Panc1 (cell line): Measurements from ENCODE around the gene KHDC4.

Source experiments
- CTCF ChIP-seq: fragments of 450-650 bp; IDR thresholded peaks from 2 replicates; pipeline ENCODE4 v1.5.1; 2017; ENCODE audit warnings: mild to moderate bottlenecking
- POLR2AphosphoS5 ChIP-seq: IDR thresholded peaks from 2 replicates; pipeline ENCODE4 v1.6.1; 2012; ENCODE audit warnings: mild to moderate bottlenecking, low read depth, low read length, moderate library complexity
- REST ChIP-seq, 2 experiments: IDR thresholded peaks; 2 replicates each; pipeline ENCODE4 v1.6.1; 2011 to 2012; ENCODE audit warnings: low read depth in 2 of 2, control low read depth in 1 of 2, low read length in 1 of 2, mild to moderate bottlenecking in 1 of 2, moderate library complexity in 1 of 2; ENCODE audit not compliant: insufficient read depth in 1 of 2
- SIN3A ChIP-seq: IDR thresholded peaks from 2 replicates; pipeline ENCODE4 v1.6.1; 2012; ENCODE audit warnings: low read depth, mild to moderate bottlenecking, low read length, moderate library complexity, borderline replicate concordance; ENCODE audit not compliant: insufficient read depth
- TCF7L2 ChIP-seq: IDR thresholded peaks from 2 replicates; pipeline ENCODE4 v1.6.1; 2011; ENCODE audit warnings: mild to moderate bottlenecking, low read depth, low read length, inconsistent platforms

GRCh38 chr1:155960081-155960745 lies 26.0 kb upstream of the KHDC4 start:
- no peak for TF ChIP-seq CTCF
- no peak for TF ChIP-seq SIN3A
- TF ChIP-seq POLR2AphosphoS5, result no peak
- no peak for TF ChIP-seq REST (IDR thresholded peaks at IDR 0.05; ENCODE audit: insufficient read depth in 1 of 2, low read depth in 2 of 2, low read length in 1 of 2)
- TF ChIP-seq TCF7L2, result no peak
